Measurements from ENCODE around the gene PFKP.

- TF ChIP-seq CTCF (IDR thresholded peaks at IDR 0.05; ENCODE audit: poor library complexity) (no peak), EZH2 (IDR thresholded peaks at IDR 0.05; ENCODE audit: borderline replicate concordance) (no peak)
These were observed 6.9 kb downstream of the PFKP start for GRCh38 chr10:3074145-3074665.
